Measurements from ENCODE around the gene SEL1L3. TPM values are rescaled to one million over a fixed set of nuclear protein-coding genes. Genes with fewer than 3 reads are reported as not detected.

The SEL1L3 gene
- total and polyA plus RNA-seq, 2 donors from 2014 or later: 8.2 to 60.3 TPM

DNA sequence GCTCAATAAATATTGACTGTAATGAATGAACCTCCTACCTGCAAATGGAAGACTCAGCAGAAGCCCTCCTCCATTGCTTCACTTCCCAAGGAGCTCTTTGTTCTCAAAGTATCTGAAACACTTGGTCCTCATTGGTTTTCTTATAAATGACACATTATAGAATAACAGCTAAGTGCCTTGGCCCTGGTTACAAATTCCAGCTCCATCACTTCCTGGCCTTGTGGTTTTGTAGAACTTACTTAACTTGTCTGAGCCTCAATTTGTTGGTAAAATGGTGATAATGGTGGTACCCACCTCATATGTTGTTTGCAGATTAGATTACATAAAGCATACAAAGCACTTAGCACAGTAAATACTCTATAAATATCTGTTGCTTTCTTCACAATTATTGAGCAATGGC lies 26.0 kb upstream of the SEL1L3 start:
- TF ChIP-seq, protein P1, sequence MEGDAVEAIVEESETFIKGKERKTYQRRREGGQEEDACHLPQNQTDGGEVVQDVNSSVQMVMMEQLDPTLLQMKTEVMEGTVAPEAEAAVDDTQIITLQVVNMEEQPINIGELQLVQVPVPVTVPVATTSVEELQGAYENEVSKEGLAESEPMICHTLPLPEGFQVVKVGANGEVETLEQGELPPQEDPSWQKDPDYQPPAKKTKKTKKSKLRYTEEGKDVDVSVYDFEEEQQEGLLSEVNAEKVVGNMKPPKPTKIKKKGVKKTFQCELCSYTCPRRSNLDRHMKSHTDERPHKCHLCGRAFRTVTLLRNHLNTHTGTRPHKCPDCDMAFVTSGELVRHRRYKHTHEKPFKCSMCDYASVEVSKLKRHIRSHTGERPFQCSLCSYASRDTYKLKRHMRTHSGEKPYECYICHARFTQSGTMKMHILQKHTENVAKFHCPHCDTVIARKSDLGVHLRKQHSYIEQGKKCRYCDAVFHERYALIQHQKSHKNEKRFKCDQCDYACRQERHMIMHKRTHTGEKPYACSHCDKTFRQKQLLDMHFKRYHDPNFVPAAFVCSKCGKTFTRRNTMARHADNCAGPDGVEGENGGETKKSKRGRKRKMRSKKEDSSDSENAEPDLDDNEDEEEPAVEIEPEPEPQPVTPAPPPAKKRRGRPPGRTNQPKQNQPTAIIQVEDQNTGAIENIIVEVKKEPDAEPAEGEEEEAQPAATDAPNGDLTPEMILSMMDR (IDR thresholded peaks at IDR 0.05; ENCODE audit: borderline replicate concordance, extremely low read depth, insufficient read depth): no peak
- DNase-seq (no peak), FAIRE-seq (no peak)
- no peak overlapping the region for H3K4me3 ChIP-seq (ENCODE audit: low read length in 3 of 3)
- H3K27me3 ChIP-seq (ENCODE audit: control insufficient read depth, insufficient read depth, low read length): no peaks in the 10 kb centered on the region
- H3K4me1 ChIP-seq (ENCODE audit: control insufficient read depth in 2 of 3, insufficient read depth in 2 of 3, low read depth in 1 of 3, low read length in 3 of 3): peaks cover 0 to 7% (median 0%) of the 10 kb centered on the region in 3 donors
- no peak overlapping the region for H3K27ac ChIP-seq (ENCODE audit: low read depth in 2 of 2, low read length in 2 of 2)
- H3K36me3 ChIP-seq (ENCODE audit: control insufficient read depth in 2 of 3, insufficient read depth in 3 of 3, low read length in 3 of 3): no peaks in the 10 kb centered on the region
- intact Hi-C loops (cut with DNase I): no loop called here
- H3K9me3 ChIP-seq (ENCODE audit: control insufficient read depth in 2 of 3, insufficient read depth in 1 of 3, low read length in 3 of 3): no peaks in the 10 kb centered on the region
- H3K9ac ChIP-seq (ENCODE audit: low read length in 3 of 3): no peak overlapping the region

- Histone ChIP-seq H3K4me3 (ENCODE audit: low read length in 3 of 3) (no peak overlapping the region), H3K4me1 (ENCODE audit: control insufficient read depth in 2 of 3, insufficient read depth in 2 of 3, low read depth in 1 of 3, low read length in 3 of 3) (peaks cover 0 to 7% (median 0%) of the 10 kb centered on the region in 3 donors), H3K36me3 (ENCODE audit: control insufficient read depth in 2 of 3, insufficient read depth in 3 of 3, low read length in 3 of 3) (no peaks in the 10 kb centered on the region), H3K27ac (ENCODE audit: low read depth in 2 of 2, low read length in 2 of 2) (no peak overlapping the region), H3K9me3 (ENCODE audit: control insufficient read depth in 2 of 3, insufficient read depth in 1 of 3, low read length in 3 of 3) (no peaks in the 10 kb centered on the region), H3K9ac (ENCODE audit: low read length in 3 of 3) (no peak overlapping the region), H3K27me3 (ENCODE audit: control insufficient read depth, insufficient read depth, low read length) (no peaks in the 10 kb centered on the region)
- intact Hi-C loops (cut with DNase I): no loop called here
- FAIRE-seq (no peak), DNase-seq (peak in 3 of 5 donors; percentile 24 to 70 (median 60))
- TF ChIP-seq, protein P1 (IDR thresholded peaks at IDR 0.05; ENCODE audit: borderline replicate concordance, extremely low read depth, insufficient read depth): no peak
These were observed 21.4 kb upstream of the SEL1L3 start for GRCh38 chr4:25884031-25884782.

GRCh38 chr4:25883565-25883964 lies 20.8 kb upstream of the SEL1L3 start:
- intact Hi-C loops (cut with DNase I): no loop called here
- Histone ChIP-seq H3K9ac (ENCODE audit: low read length in 3 of 3) (no peak overlapping the region), H3K9me3 (ENCODE audit: control insufficient read depth in 2 of 3, insufficient read depth in 1 of 3, low read length in 3 of 3) (no peaks in the 10 kb centered on the region), H3K4me1 (ENCODE audit: control insufficient read depth in 2 of 3, insufficient read depth in 2 of 3, low read depth in 1 of 3, low read length in 3 of 3) (peaks cover 0 to 7% (median 0%) of the 10 kb centered on the region in 3 donors), H3K27ac (ENCODE audit: low read depth in 2 of 2, low read length in 2 of 2) (no peak overlapping the region), H3K4me3 (ENCODE audit: low read length in 3 of 3) (no peak overlapping the region), H3K36me3 (ENCODE audit: control insufficient read depth in 2 of 3, insufficient read depth in 3 of 3, low read length in 3 of 3) (no peaks in the 10 kb centered on the region), H3K27me3 (ENCODE audit: control insufficient read depth, insufficient read depth, low read length) (no peaks in the 10 kb centered on the region)
- no peak for DNase-seq
- FAIRE-seq: no peak
- TF ChIP-seq, protein P1 (IDR thresholded peaks at IDR 0.05; ENCODE audit: borderline replicate concordance, extremely low read depth, insufficient read depth): no peak

Data from kidney (tissue), 14 donors.